Measurements from ENCODE around the gene XDH.

Gene XDH

GRCh38 chr2:31401580-31401979, 13.0 kb downstream of the XDH start:
- DNase-seq, result no peak

- DNase-seq, result no peak
Measured at GRCh38 chr2:31398881-31399280, 15.7 kb downstream of the XDH start.

GRCh38 chr2:31397094-31397493, 17.4 kb downstream of the XDH start:
- no peak for DNase-seq

GRCh38 chr2:31390324-31390723, 24.2 kb downstream of the XDH start:
- no peak for DNase-seq

- DNase-seq, result no peak
Measured at GRCh38 chr2:31388736-31389135, 25.8 kb downstream of the XDH start.

GRCh38 chr2:31387850-31388249, 26.7 kb downstream of the XDH start:
- DNase-seq, result no peak

- no peak for DNase-seq
Measured at GRCh38 chr2:31386648-31387047, 27.9 kb downstream of the XDH start.

- DNase-seq, result no peak
Measured at GRCh38 chr2:31386172-31386571, 28.4 kb downstream of the XDH start.

GRCh38 chr2:31384771-31385276, 29.7 kb downstream of the XDH start:
- no peak for DNase-seq

- no peak for DNase-seq
Measured at GRCh38 chr2:31384351-31384750, 30.2 kb downstream of the XDH start.

GRCh38 chr2:31383471-31384153, 30.9 kb downstream of the XDH start:
- DNase-seq, result no peak

- no peak for DNase-seq
Measured at GRCh38 chr2:31382452-31383120, 32.0 kb downstream of the XDH start.

- DNase-seq, result no peak
Measured at GRCh38 chr2:31381601-31382000, 32.9 kb downstream of the XDH start.

GRCh38 chr2:31380243-31380642, 34.3 kb downstream of the XDH start:
- no peak for DNase-seq

- DNase-seq, result no peak
Measured at GRCh38 chr2:31379747-31380146, 34.8 kb downstream of the XDH start.

- DNase-seq, result no peak
Measured at GRCh38 chr2:31378791-31379501, 35.6 kb downstream of the XDH start.

- no peak for DNase-seq
Measured at GRCh38 chr2:31378389-31378788, 36.2 kb downstream of the XDH start.

- DNase-seq, result no peak
Measured at GRCh38 chr2:31373127-31373526, 41.4 kb downstream of the XDH start.

GRCh38 chr2:31372097-31372496, 42.4 kb downstream of the XDH start:
- DNase-seq, result no peak

- DNase-seq, result no peak
Measured at GRCh38 chr2:31371691-31372090, 42.9 kb downstream of the XDH start.

- no peak for DNase-seq
Measured at GRCh38 chr2:31366733-31367132, 47.8 kb downstream of the XDH start.

GRCh38 chr2:31365834-31366505, 48.6 kb downstream of the XDH start:
- no peak for DNase-seq

GRCh38 chr2:31365348-31365747, 49.2 kb downstream of the XDH start:
- DNase-seq, result no peak

Measured in NCI-H1048 (cell line).